SK-N-SH treated with all-trans-retinoic acid at 6 μM for 48 hours (cell line): ENCODE results near the gene JAML.

Experiments
- ATAC-seq: fragments of 200-7000 bp; cut with Tn5 transposase; 3 replicates; pipeline ENCODE4 v1.9.1; 2020; ENCODE audit warnings: mild to moderate bottlenecking, moderate library complexity
- BACH2 ChIP-seq: fragments of 250-450 bp; sonication (Bioruptor Pico); IDR thresholded peaks from 2 replicates; pipeline ENCODE4 v1.9.0; 2021; ENCODE audit warnings: mild to moderate bottlenecking, borderline replicate concordance
- CSDC2 ChIP-seq: fragments of 250-450 bp; sonication (Bioruptor Pico); IDR thresholded peaks from 2 replicates; pipeline ENCODE4 v1.5.0; 2020; ENCODE audit warnings: mild to moderate bottlenecking, moderate library complexity
- ESRRG ChIP-seq: fragments of 250-450 bp; sonication (Bioruptor Pico); IDR thresholded peaks from 2 replicates; pipeline ENCODE4 v1.6.1; 2021; ENCODE audit warnings: mild to moderate bottlenecking
- ISL1 ChIP-seq: fragments of 250-450 bp; sonication (Bioruptor Pico); IDR thresholded peaks from 2 replicates; pipeline ENCODE4 v2.1.2; 2022; ENCODE audit warnings: mild to moderate bottlenecking, moderate library complexity
- OSR1 ChIP-seq: fragments of 250-450 bp; sonication (Bioruptor Pico); IDR thresholded peaks from 2 replicates; pipeline ENCODE4 v1.8.0; 2022; ENCODE audit warnings: moderate library complexity, mild to moderate bottlenecking, inconsistent platforms
- PATZ1 ChIP-seq: fragments of 250-450 bp; sonication (Bioruptor Pico); IDR thresholded peaks from 2 replicates; pipeline ENCODE4 v1.8.0; 2020; ENCODE audit warnings: mild to moderate bottlenecking, moderate library complexity, borderline replicate concordance
- RARB ChIP-seq: fragments of 250-450 bp; sonication (Bioruptor Pico); IDR thresholded peaks from 2 replicates; pipeline ENCODE4 v1.8.0; 2021; ENCODE audit warnings: mild to moderate bottlenecking, moderate library complexity
- SNAI2 ChIP-seq: fragments of 250-450 bp; sonication (Bioruptor Pico); IDR thresholded peaks from 2 replicates; pipeline ENCODE4 v1.5.0; 2020; ENCODE audit warnings: mild to moderate bottlenecking, moderate library complexity
- TCF4 ChIP-seq: fragments of 250-450 bp; sonication (Bioruptor Pico); IDR thresholded peaks from 2 replicates; pipeline ENCODE4 v1.8.0; 2021; ENCODE audit warnings: mild to moderate bottlenecking, moderate library complexity, borderline replicate concordance
- TOX ChIP-seq: fragments of 250-450 bp; sonication (Bioruptor Pico); IDR thresholded peaks from 2 replicates; pipeline ENCODE4 v1.8.0; 2021; ENCODE audit warnings: mild to moderate bottlenecking, moderate library complexity, borderline replicate concordance
- ZC3H10 ChIP-seq: fragments of 250-450 bp; sonication (Bioruptor Pico); IDR thresholded peaks from 2 replicates; pipeline ENCODE4 v1.5.1; 2021; ENCODE audit warnings: mild to moderate bottlenecking, moderate library complexity
- ZFP3 ChIP-seq: fragments of 250-450 bp; sonication (Bioruptor Pico); IDR thresholded peaks from 2 replicates; pipeline ENCODE4 v1.5.0; 2020; ENCODE audit warnings: mild to moderate bottlenecking, moderate library complexity
- ZNF565 ChIP-seq: fragments of 450-650 bp; formaldehyde crosslinking; conservative IDR thresholded peaks from 2 replicates; pipeline ENCODE4 v1.5.0; 2020; ENCODE audit warnings: low read depth, mild to moderate bottlenecking, moderate library complexity
- ZNF70 ChIP-seq: fragments of 450-650 bp; formaldehyde crosslinking; IDR thresholded peaks from 2 replicates; pipeline ENCODE4 v1.5.0; 2020; ENCODE audit warnings: mild to moderate bottlenecking, moderate library complexity
- ZNF8 ChIP-seq: fragments of 450-650 bp; formaldehyde crosslinking; IDR thresholded peaks from 2 replicates; pipeline ENCODE4 v1.5.0; 2020; ENCODE audit warnings: mild to moderate bottlenecking, moderate library complexity
- TF ChIP-seq, protein P1 (sequence below): fragments of 250-450 bp; sonication (Bioruptor Pico); IDR thresholded peaks from 2 replicates; pipeline ENCODE4 v1.5.0; 2020; ENCODE audit warnings: mild to moderate bottlenecking, moderate library complexity
- TF ChIP-seq, protein P2 (sequence below): fragments of 250-450 bp; sonication (Bioruptor Pico); IDR thresholded peaks from 2 replicates; pipeline ENCODE4 v1.5.1; 2020; ENCODE audit warnings: low read depth, mild to moderate bottlenecking, moderate library complexity
- TF ChIP-seq, protein P3 (sequence below): fragments of 250-450 bp; sonication (Bioruptor Pico); IDR thresholded peaks from 2 replicates; pipeline ENCODE4 v1.5.1; 2021; ENCODE audit warnings: mild to moderate bottlenecking, moderate library complexity
- TF ChIP-seq, protein P4 (sequence below): fragments of 250-450 bp; sonication (Bioruptor Pico); IDR thresholded peaks from 2 replicates; pipeline ENCODE4 v1.8.0; 2021; ENCODE audit warnings: low read depth, mild to moderate bottlenecking, moderate library complexity, borderline replicate concordance

Gene JAML

GRCh38 chr11:118231461-118231860 is 6.7 kb upstream of the JAML start:
- TF ChIP-seq BACH2 (CRISPR knock-in tag) = no peak
- no peak for TF ChIP-seq ISL1
- TF ChIP-seq PATZ1 (CRISPR knock-in tag) = no peak
- TF ChIP-seq, protein P1, sequence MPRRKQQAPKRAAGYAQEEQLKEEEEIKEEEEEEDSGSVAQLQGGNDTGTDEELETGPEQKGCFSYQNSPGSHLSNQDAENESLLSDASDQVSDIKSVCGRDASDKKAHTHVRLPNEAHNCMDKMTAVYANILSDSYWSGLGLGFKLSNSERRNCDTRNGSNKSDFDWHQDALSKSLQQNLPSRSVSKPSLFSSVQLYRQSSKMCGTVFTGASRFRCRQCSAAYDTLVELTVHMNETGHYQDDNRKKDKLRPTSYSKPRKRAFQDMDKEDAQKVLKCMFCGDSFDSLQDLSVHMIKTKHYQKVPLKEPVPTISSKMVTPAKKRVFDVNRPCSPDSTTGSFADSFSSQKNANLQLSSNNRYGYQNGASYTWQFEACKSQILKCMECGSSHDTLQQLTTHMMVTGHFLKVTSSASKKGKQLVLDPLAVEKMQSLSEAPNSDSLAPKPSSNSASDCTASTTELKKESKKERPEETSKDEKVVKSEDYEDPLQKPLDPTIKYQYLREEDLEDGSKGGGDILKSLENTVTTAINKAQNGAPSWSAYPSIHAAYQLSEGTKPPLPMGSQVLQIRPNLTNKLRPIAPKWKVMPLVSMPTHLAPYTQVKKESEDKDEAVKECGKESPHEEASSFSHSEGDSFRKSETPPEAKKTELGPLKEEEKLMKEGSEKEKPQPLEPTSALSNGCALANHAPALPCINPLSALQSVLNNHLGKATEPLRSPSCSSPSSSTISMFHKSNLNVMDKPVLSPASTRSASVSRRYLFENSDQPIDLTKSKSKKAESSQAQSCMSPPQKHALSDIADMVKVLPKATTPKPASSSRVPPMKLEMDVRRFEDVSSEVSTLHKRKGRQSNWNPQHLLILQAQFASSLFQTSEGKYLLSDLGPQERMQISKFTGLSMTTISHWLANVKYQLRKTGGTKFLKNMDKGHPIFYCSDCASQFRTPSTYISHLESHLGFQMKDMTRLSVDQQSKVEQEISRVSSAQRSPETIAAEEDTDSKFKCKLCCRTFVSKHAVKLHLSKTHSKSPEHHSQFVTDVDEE = no peak
- no peak for TF ChIP-seq ZNF565
- no peak for TF ChIP-seq TOX (CRISPR knock-in tag)
- no peak for TF ChIP-seq ZFP3
- no peak for TF ChIP-seq ZC3H10
- TF ChIP-seq OSR1 (CRISPR knock-in tag) = no peak
- no peak for ATAC-seq

- ATAC-seq = no peak
- no peak for TF ChIP-seq ZNF565
- no peak for TF ChIP-seq BACH2 (CRISPR knock-in tag)
- TF ChIP-seq, protein P2, sequence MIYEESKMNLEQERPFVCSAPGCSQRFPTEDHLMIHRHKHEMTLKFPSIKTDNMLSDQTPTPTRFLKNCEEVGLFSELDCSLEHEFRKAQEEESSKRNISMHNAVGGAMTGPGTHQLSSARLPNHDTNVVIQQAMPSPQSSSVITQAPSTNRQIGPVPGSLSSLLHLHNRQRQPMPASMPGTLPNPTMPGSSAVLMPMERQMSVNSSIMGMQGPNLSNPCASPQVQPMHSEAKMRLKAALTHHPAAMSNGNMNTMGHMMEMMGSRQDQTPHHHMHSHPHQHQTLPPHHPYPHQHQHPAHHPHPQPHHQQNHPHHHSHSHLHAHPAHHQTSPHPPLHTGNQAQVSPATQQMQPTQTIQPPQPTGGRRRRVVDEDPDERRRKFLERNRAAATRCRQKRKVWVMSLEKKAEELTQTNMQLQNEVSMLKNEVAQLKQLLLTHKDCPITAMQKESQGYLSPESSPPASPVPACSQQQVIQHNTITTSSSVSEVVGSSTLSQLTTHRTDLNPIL (CRISPR knock-in tag) = no peak
- no peak for TF ChIP-seq CSDC2 (CRISPR knock-in tag)
- no peak for TF ChIP-seq ZC3H10
- no peak for TF ChIP-seq OSR1 (CRISPR knock-in tag)
These were observed 5.3 kb upstream of the JAML start for GRCh38 chr11:118230088-118230487.

DNA sequence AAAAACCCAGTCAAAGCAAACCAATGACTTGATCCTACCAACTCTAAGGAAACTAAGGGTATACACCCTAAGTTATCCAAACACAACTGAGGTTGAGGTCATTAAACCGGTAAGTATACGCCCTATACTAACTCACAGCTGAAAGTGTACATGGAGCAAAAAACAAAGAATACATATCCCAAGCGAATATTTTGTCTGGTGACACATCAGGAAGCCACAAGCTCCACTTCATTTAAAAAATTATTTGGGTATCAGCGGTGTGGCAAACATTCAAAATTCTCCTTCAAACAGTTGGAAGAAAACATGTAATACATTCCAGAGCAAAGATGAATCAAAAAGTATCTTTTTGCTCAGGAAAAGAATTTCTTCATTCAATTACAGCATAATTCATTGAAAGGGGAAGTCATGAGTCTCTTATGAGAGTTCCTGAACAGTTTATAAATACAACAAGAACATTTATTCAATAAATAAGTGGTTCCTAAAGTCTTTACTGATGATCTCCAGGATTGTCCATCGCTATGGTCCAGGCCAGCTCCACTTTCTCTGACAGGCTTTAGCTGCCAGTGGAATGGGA is 4.5 kb upstream of the JAML start:
- ATAC-seq = no peak
- TF ChIP-seq ZNF8 (CRISPR knock-in tag) = no peak
- TF ChIP-seq ISL1 = no peak
- no peak for TF ChIP-seq ESRRG (CRISPR knock-in tag)
- TF ChIP-seq ZNF70 (CRISPR knock-in tag) = no peak
- no peak for TF ChIP-seq PATZ1 (CRISPR knock-in tag)
- TF ChIP-seq SNAI2 (CRISPR knock-in tag) = no peak
- TF ChIP-seq RARB (CRISPR knock-in tag) = no peak
- TF ChIP-seq, protein P3, sequence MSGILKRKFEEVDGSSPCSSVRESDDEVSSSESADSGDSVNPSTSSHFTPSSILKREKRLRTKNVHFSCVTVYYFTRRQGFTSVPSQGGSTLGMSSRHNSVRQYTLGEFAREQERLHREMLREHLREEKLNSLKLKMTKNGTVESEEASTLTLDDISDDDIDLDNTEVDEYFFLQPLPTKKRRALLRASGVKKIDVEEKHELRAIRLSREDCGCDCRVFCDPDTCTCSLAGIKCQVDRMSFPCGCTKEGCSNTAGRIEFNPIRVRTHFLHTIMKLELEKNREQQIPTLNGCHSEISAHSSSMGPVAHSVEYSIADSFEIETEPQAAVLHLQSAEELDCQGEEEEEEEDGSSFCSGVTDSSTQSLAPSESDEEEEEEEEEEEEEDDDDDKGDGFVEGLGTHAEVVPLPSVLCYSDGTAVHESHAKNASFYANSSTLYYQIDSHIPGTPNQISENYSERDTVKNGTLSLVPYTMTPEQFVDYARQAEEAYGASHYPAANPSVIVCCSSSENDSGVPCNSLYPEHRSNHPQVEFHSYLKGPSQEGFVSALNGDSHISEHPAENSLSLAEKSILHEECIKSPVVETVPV (CRISPR knock-in tag) = no peak
- TF ChIP-seq CSDC2 (CRISPR knock-in tag) = no peak
- TF ChIP-seq, protein P4, sequence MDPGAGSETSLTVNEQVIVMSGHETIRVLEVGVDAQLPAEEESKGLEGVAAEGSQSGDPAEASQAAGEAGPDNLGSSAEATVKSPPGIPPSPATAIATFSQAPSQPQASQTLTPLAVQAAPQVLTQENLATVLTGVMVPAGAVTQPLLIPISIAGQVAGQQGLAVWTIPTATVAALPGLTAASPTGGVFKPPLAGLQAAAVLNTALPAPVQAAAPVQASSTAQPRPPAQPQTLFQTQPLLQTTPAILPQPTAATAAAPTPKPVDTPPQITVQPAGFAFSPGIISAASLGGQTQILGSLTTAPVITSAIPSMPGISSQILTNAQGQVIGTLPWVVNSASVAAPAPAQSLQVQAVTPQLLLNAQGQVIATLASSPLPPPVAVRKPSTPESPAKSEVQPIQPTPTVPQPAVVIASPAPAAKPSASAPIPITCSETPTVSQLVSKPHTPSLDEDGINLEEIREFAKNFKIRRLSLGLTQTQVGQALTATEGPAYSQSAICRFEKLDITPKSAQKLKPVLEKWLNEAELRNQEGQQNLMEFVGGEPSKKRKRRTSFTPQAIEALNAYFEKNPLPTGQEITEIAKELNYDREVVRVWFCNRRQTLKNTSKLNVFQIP (CRISPR knock-in tag) = no peak
- TF ChIP-seq TCF4 (CRISPR knock-in tag) = no peak
